G401 (cell line): ENCODE measurements around the gene STK39. TPM values are rescaled to one million over a fixed set of nuclear protein-coding genes. Genes with fewer than 3 reads are reported as not detected.
"Not testable (repeated sequence)": the region's sequence is repeated elsewhere in the genome, so short reads cannot be mapped to it uniquely, and the experiment has no call there.

Experiments
- DNase-seq: peaks from one replicate; pipeline ENCODE4 v3.0.0-alpha.2; 2015; ENCODE audit warnings: low spot score
- in situ Hi-C: cut with HindIII; loops from 2 replicates; pipeline ENCODE4 v1.10.0; 2016; ENCODE audit warnings: low sequenced_read_pairs, mixed read lengths
- total RNA-seq: library from RNA; depleted of rRNA; stranded (reverse); fragments of >200 nt; shearing (Covaris generic); gene quantifications from 2 replicates; pipeline ENCODE4 v1.2.3, GENCODE V29; 2014

STK39 gene
- total RNA-seq, 1 experiment from 2014 or later, result not detected

GRCh38 chr2:168119515-168120141 lies 127.8 kb downstream of the STK39 start:
- in situ Hi-C loops, result no loop called here
- DNase-seq, result peak; percentile 68

- in situ Hi-C loops, result no loop called here
- peak; percentile 80 for DNase-seq
Observed at GRCh38 chr2:168118733-168119514, 128.5 kb downstream of the STK39 start.

GRCh38 chr2:168116448-168116847 lies 130.9 kb downstream of the STK39 start:
- no peak for DNase-seq
- in situ Hi-C loops, result no loop called here

- in situ Hi-C loops, result no loop called here
Observed at GRCh38 chr2:168114619-168115018, 132.8 kb downstream of the STK39 start.

GRCh38 chr2:168114040-168114439 lies 133.4 kb downstream of the STK39 start:
- DNase-seq, result no peak
- in situ Hi-C loops, result no loop called here

More at GRCh38 chr2:168114619-168115018, 132.8 kb downstream of the STK39 start:
- no peak for DNase-seq

GRCh38 chr2:168107322-168107721 lies 140.1 kb downstream of the STK39 start:
- DNase-seq, result no peak
- in situ Hi-C loops, result no loop called here

GRCh38 chr2:168105127-168105683 lies 142.2 kb downstream of the STK39 start:
- DNase-seq, result no peak
- in situ Hi-C loops, result no loop called here

GRCh38 chr2:168097431-168097830 lies 150.0 kb downstream of the STK39 start:
- no peak for DNase-seq
- in situ Hi-C loops, result no loop called here

- no peak for DNase-seq
- in situ Hi-C loops, result no loop called here
Observed at GRCh38 chr2:168096158-168096557, 151.2 kb downstream of the STK39 start.

- in situ Hi-C loops, result no loop called here
Observed at GRCh38 chr2:168091986-168092385, 155.4 kb downstream of the STK39 start.

GRCh38 chr2:168090366-168091135 lies 156.8 kb downstream of the STK39 start:
- in situ Hi-C loops, result no loop called here
- peak; percentile 33 for DNase-seq

More at GRCh38 chr2:168091986-168092385, 155.4 kb downstream of the STK39 start:
- DNase-seq, result peak; percentile 57

- in situ Hi-C loops, result no loop called here
- no peak for DNase-seq
Observed at GRCh38 chr2:168089200-168089599, 158.2 kb downstream of the STK39 start.

GRCh38 chr2:168087401-168087800 lies 160.0 kb downstream of the STK39 start:
- DNase-seq, result no peak
- in situ Hi-C loops, result no loop called here

- in situ Hi-C loops, result no loop called here
Observed at GRCh38 chr2:168086851-168087250, 160.5 kb downstream of the STK39 start.

GRCh38 chr2:168085801-168086361 lies 161.5 kb downstream of the STK39 start:
- in situ Hi-C loops, result no loop called here
- DNase-seq, result no peak

More at GRCh38 chr2:168086851-168087250, 160.5 kb downstream of the STK39 start:
- DNase-seq, result no peak

GRCh38 chr2:168084288-168084687 lies 163.1 kb downstream of the STK39 start:
- in situ Hi-C loops, result no loop called here
- no peak for DNase-seq

- in situ Hi-C loops, DNase-seq: not testable (repeated sequence)
Observed at GRCh38 chr2:168081452-168081851, 165.9 kb downstream of the STK39 start.

GRCh38 chr2:168079236-168079635 lies 168.2 kb downstream of the STK39 start:
- no peak for DNase-seq
- in situ Hi-C loops, result no loop called here

GRCh38 chr2:168076731-168077130 lies 170.7 kb downstream of the STK39 start:
- in situ Hi-C loops, result no loop called here
- no peak for DNase-seq
